Panc1 (cell line): ENCODE results near the gene SLC8A1.

ENCODE experiments used
- CTCF ChIP-seq: fragments of 450-650 bp; IDR thresholded peaks from 2 replicates; pipeline ENCODE4 v1.5.1; 2017; ENCODE audit warnings: mild to moderate bottlenecking
- POLR2AphosphoS5 ChIP-seq: IDR thresholded peaks from 2 replicates; pipeline ENCODE4 v1.6.1; 2012; ENCODE audit warnings: mild to moderate bottlenecking, low read depth, low read length, moderate library complexity

GRCh38 chr2:40357667-40358066 is 94.2 kb downstream of the SLC8A1 start:
- TF ChIP-seq CTCF: no peak
- TF ChIP-seq POLR2AphosphoS5: no peak
